ENCODE data around the gene SMIM14.

Gene SMIM14

GRCh38 chr4:39568805-39569204, 69.9 kb downstream of the SMIM14 start:
- Histone ChIP-seq H3K4me2 (ENCODE audit: low read length) (no peak overlapping the region), H2AFZ (no peak overlapping the region), H3K4me3 (ENCODE audit: low read depth, low read length) (no peak overlapping the region), H3K9me3 (ENCODE audit: control insufficient read depth, low read length) (no peaks in the 10 kb centered on the region), H3K4me1 (no peaks in the 10 kb centered on the region), H3K27ac (no peak overlapping the region), H3K36me3 (ENCODE audit: control insufficient read depth, insufficient read depth, low read length) (no peaks in the 10 kb centered on the region), H3K9ac (no peak overlapping the region), H3K27me3 (ENCODE audit: control insufficient read depth, insufficient read depth, low read length) (no peaks in the 10 kb centered on the region), H3K79me2 (no peaks in the 10 kb centered on the region)
- TF ChIP-seq CTCF (IDR thresholded peaks at IDR 0.05), result no peak

- Histone ChIP-seq H3K9ac (no peak overlapping the region), H3K36me3 (ENCODE audit: control insufficient read depth, insufficient read depth, low read length) (no peaks in the 10 kb centered on the region), H3K4me1 (no peaks in the 10 kb centered on the region), H3K79me2 (no peaks in the 10 kb centered on the region), H3K4me2 (ENCODE audit: low read length) (no peak overlapping the region), H3K4me3 (ENCODE audit: low read depth, low read length) (no peak overlapping the region), H3K27me3 (ENCODE audit: control insufficient read depth, insufficient read depth, low read length) (no peaks in the 10 kb centered on the region), H2AFZ (no peak overlapping the region), H3K9me3 (ENCODE audit: control insufficient read depth, low read length) (no peaks in the 10 kb centered on the region), H3K27ac (no peak overlapping the region)
- no peak for TF ChIP-seq CTCF (IDR thresholded peaks at IDR 0.05)
These were observed 72.6 kb downstream of the SMIM14 start for GRCh38 chr4:39565878-39566600.

GRCh38 chr4:39563346-39563847, 75.3 kb downstream of the SMIM14 start:
- no peak overlapping the region for H2AFZ ChIP-seq
- no peaks in the 10 kb centered on the region for H3K9me3 ChIP-seq (ENCODE audit: control insufficient read depth, low read length)
- no peaks in the 10 kb centered on the region for H3K36me3 ChIP-seq (ENCODE audit: control insufficient read depth, insufficient read depth, low read length)
- no peaks in the 10 kb centered on the region for H3K79me2 ChIP-seq
- H3K4me1 ChIP-seq, result no peaks in the 10 kb centered on the region
- no peak for TF ChIP-seq CTCF (IDR thresholded peaks at IDR 0.05)
- no peak overlapping the region for H3K4me2 ChIP-seq (ENCODE audit: low read length)
- H3K27me3 ChIP-seq (ENCODE audit: control insufficient read depth, insufficient read depth, low read length), result no peaks in the 10 kb centered on the region
- no peak overlapping the region for H3K4me3 ChIP-seq (ENCODE audit: low read depth, low read length)
- H3K9ac ChIP-seq, result no peak overlapping the region
- H3K27ac ChIP-seq, result no peak overlapping the region

GRCh38 chr4:39562792-39563191, 75.9 kb downstream of the SMIM14 start:
- no peak overlapping the region for H3K27ac ChIP-seq
- no peaks in the 10 kb centered on the region for H3K79me2 ChIP-seq
- H3K9me3 ChIP-seq (ENCODE audit: control insufficient read depth, low read length), result no peaks in the 10 kb centered on the region
- no peak overlapping the region for H2AFZ ChIP-seq
- no peak overlapping the region for H3K9ac ChIP-seq
- H3K4me2 ChIP-seq (ENCODE audit: low read length), result no peak overlapping the region
- no peak for TF ChIP-seq CTCF (IDR thresholded peaks at IDR 0.05)
- H3K4me1 ChIP-seq, result no peaks in the 10 kb centered on the region
- no peak overlapping the region for H3K4me3 ChIP-seq (ENCODE audit: low read depth, low read length)
- H3K36me3 ChIP-seq (ENCODE audit: control insufficient read depth, insufficient read depth, low read length), result no peaks in the 10 kb centered on the region
- H3K27me3 ChIP-seq (ENCODE audit: control insufficient read depth, insufficient read depth, low read length), result no peaks in the 10 kb centered on the region

- no peaks in the 10 kb centered on the region for H3K36me3 ChIP-seq (ENCODE audit: control insufficient read depth, insufficient read depth, low read length)
- no peak overlapping the region for H3K27ac ChIP-seq
These were observed 79.0 kb downstream of the SMIM14 start for GRCh38 chr4:39559626-39560025.

More at GRCh38 chr4:39559626-39560025, 79.0 kb downstream of the SMIM14 start:
- Histone ChIP-seq H3K4me2 (ENCODE audit: low read length) (no peak overlapping the region), H2AFZ (no peak overlapping the region), H3K27me3 (ENCODE audit: control insufficient read depth, insufficient read depth, low read length) (no peaks in the 10 kb centered on the region), H3K4me1 (no peaks in the 10 kb centered on the region), H3K9ac (no peak overlapping the region), H3K9me3 (ENCODE audit: control insufficient read depth, low read length) (no peaks in the 10 kb centered on the region), H3K79me2 (no peaks in the 10 kb centered on the region), H3K4me3 (ENCODE audit: low read depth, low read length) (no peak overlapping the region)
- TF ChIP-seq CTCF (IDR thresholded peaks at IDR 0.05), result no peak
